ENCODE results near the gene RPS5. TPM values are rescaled to one million over a fixed set of nuclear protein-coding genes. Genes with fewer than 3 reads are reported as not detected.

Gene RPS5
- total RNA-seq, 1 donor from 2014 or later = 394 TPM

Small RNAs within 50 kb of the gene (microRNA-seq; reads per million reads assigned to microRNA genes)
- gene MIR4754 = not detected

Other genes starting within 250 kb of the RPS5 start
- gene ZNF329, start 236.5 kb upstream of the RPS5 start, total RNA-seq = 8.6 TPM
- gene ZNF274, start 204.2 kb upstream of the RPS5 start, total RNA-seq = 26.7 TPM
- gene ZNF544, start 158.4 kb upstream of the RPS5 start, total RNA-seq = 28.1 TPM
- gene ZNF8, start 108.3 kb upstream of the RPS5 start, total RNA-seq = 6.2 TPM
- 17.1 TPM for gene ERVK3-1, start 81.9 kb upstream of the RPS5 start, total RNA-seq
- gene ZSCAN22, start 60.3 kb upstream of the RPS5 start, total RNA-seq = 2.1 TPM
- gene A1BG, start 33.8 kb upstream of the RPS5 start, total RNA-seq = 5.2 TPM
- 0.40 TPM for gene ZNF497, start 24.5 kb upstream of the RPS5 start, total RNA-seq
- 0.54 TPM for gene ZNF837, start 6.2 kb upstream of the RPS5 start, total RNA-seq
- not detected for gene RNF225, start 8.4 kb downstream of the RPS5 start, total RNA-seq
- 19.8 TPM for gene ZNF584, start 21.4 kb downstream of the RPS5 start, total RNA-seq
- gene ZNF132, start 52.9 kb downstream of the RPS5 start, total RNA-seq = 5.4 TPM
- 3.7 TPM for gene ZNF324B, start 64.4 kb downstream of the RPS5 start, total RNA-seq
- gene ZNF324, start 79.8 kb downstream of the RPS5 start, total RNA-seq = 5.1 TPM
- gene ZNF446, start 89.1 kb downstream of the RPS5 start, total RNA-seq = 5.8 TPM
- 2.0 TPM for gene SLC27A5, start 124.7 kb downstream of the RPS5 start, total RNA-seq
- 13.8 TPM for gene ZBTB45, start 132.5 kb downstream of the RPS5 start, total RNA-seq
- 140 TPM for gene TRIM28, start 156.8 kb downstream of the RPS5 start, total RNA-seq
- 138 TPM for gene CHMP2A, start 167.8 kb downstream of the RPS5 start, total RNA-seq
- 111 TPM for gene UBE2M, start 171.3 kb downstream of the RPS5 start, total RNA-seq
- gene MZF1, start 186.1 kb downstream of the RPS5 start, total RNA-seq = 12.4 TPM

All from cardiac septum (tissue), 1 donor.